ENCODE results near the gene C1orf216. TPM values are rescaled to one million over a fixed set of nuclear protein-coding genes. Genes with fewer than 3 reads are reported as not detected.

C1orf216 gene
- total and polyA plus RNA-seq, 2 of the 8 experiments (the other 6 are each of a cell fraction or from before 2014, with no cell fraction given) = 7.5 to 10.8 TPM

- no peak overlapping the region for H2BK120ac ChIP-seq (replicated peaks; ENCODE audit: low read depth, low read length)
- no peak for FAIRE-seq
- H3K27ac ChIP-seq (ENCODE audit: low read depth, low read length) = no peak overlapping the region
- DNase-seq (ENCODE audit: low read depth in 1 of 2, low spot score in 2 of 2) = peak in 1 of 2 experiments; percentile 6
- no peaks in the 10 kb centered on the region for H3K79me2 ChIP-seq (ENCODE audit: control insufficient read depth in 1 of 2, insufficient read depth in 2 of 2, low read length in 2 of 2)
- no peak overlapping the region for H2AFZ ChIP-seq (ENCODE audit: low read length)
- H3K56ac ChIP-seq (replicated peaks; ENCODE audit: insufficient read length, low read depth, low read length) = no peak overlapping the region
- no peaks in the 10 kb centered on the region for H4K20me1 ChIP-seq (replicated peaks in 1 of 2; ENCODE audit: control insufficient read depth in 1 of 2, insufficient read depth in 2 of 2, low read length in 2 of 2)
- H2AK5ac ChIP-seq (ENCODE audit: low read depth, low read length) = no peak overlapping the region
- TF ChIP-seq KDM1A (IDR thresholded peaks at IDR 0.05; ENCODE audit: borderline replicate concordance, low read length) = no peak
- TF ChIP-seq POU5F1 (IDR thresholded peaks at IDR 0.05; ENCODE audit: low read depth, low read length) = no peak
- TF ChIP-seq CTBP2 (IDR thresholded peaks at IDR 0.05; ENCODE audit: borderline replicate concordance, insufficient read depth, insufficient read length, low read length) = no peak
- no peak for TF ChIP-seq SUZ12 (IDR thresholded peaks at IDR 0.05; ENCODE audit: low read length)
- TF ChIP-seq RXRA (IDR thresholded peaks at IDR 0.05; ENCODE audit: insufficient read depth, low read depth, low read length) = no peak
- no peak for TF ChIP-seq CHD2 (IDR thresholded peaks at IDR 0.05; ENCODE audit: low read length)
- no peak for TF ChIP-seq RBBP5 (IDR thresholded peaks at IDR 0.05; ENCODE audit: borderline replicate concordance, low read depth, low read length)
- no peaks in the 10 kb centered on the region for H3K4me1 ChIP-seq (replicated peaks in 1 of 4; ENCODE audit: control insufficient read depth in 3 of 4, insufficient read depth in 4 of 4, low read length in 3 of 4)
- H3K4ac ChIP-seq (replicated peaks; ENCODE audit: insufficient read length, low read depth, low read length) = no peak overlapping the region
- H3K27me3 ChIP-seq (replicated peaks in 1 of 4; ENCODE audit: control insufficient read depth in 3 of 4, extremely low read depth in 1 of 4, insufficient read depth in 3 of 4, low read length in 3 of 4) = no peaks in the 10 kb centered on the region
- H2BK5ac ChIP-seq (ENCODE audit: low read depth, low read length) = no peak overlapping the region
- H3K36me3 ChIP-seq (ENCODE audit: control insufficient read depth in 2 of 4, insufficient read depth in 4 of 4, low read length in 3 of 4) = peaks cover 19 to 76% (median 50%) of the 10 kb centered on the region in 4 experiments
- no peak overlapping the region for H3K14ac ChIP-seq (ENCODE audit: insufficient read length)
- no peaks in the 10 kb centered on the region for H3K9me3 ChIP-seq (ENCODE audit: insufficient read depth in 2 of 2, low read depth in 1 of 2, low read length in 1 of 2)
- H2BK20ac ChIP-seq (ENCODE audit: low read length) = no peak overlapping the region
- H3K79me1 ChIP-seq (ENCODE audit: low read depth, low read length) = no peaks in the 10 kb centered on the region
- H3K9ac ChIP-seq (replicated peaks in 1 of 4; ENCODE audit: extremely low read depth in 1 of 4, low read depth in 3 of 4, low read length in 3 of 4) = no peak overlapping the region
- no peak overlapping the region for H4K5ac ChIP-seq (ENCODE audit: insufficient read length, low read depth, low read length)
- no peak overlapping the region for H3K4me3 ChIP-seq (ENCODE audit: extremely low read depth in 1 of 4, insufficient read depth in 2 of 4, low read depth in 3 of 4, low read length in 4 of 4)
- ChIA-PET POLR2A (ENCODE audit: partially characterized antibody) (interaction anchor here (0.6 kb wide), 1 partner anchor 32 kb away, joined by 4 read pairs; no protein-coding TSS in a partner anchor), CTCF (ENCODE audit: partially characterized antibody) (interaction anchor here (0.7 to 8.1 kb wide), 7 partner anchors 17 to 176 kb away, joined by 3 to 60 read pairs (median 3); no protein-coding TSS in a partner anchor)
- H3K18ac ChIP-seq (ENCODE audit: extremely low read depth, low read length) = no peak overlapping the region
- H3K4me2 ChIP-seq (ENCODE audit: insufficient read depth in 1 of 2, low read depth in 2 of 2, low read length in 2 of 2) = no peak overlapping the region
- no peak overlapping the region for H2BK15ac ChIP-seq (ENCODE audit: low read length)
- no peak overlapping the region for H3K23ac ChIP-seq (ENCODE audit: insufficient read length)
- H4K91ac ChIP-seq (replicated peaks; ENCODE audit: insufficient read length, low read length) = no peak overlapping the region
- no peak overlapping the region for H4K8ac ChIP-seq (ENCODE audit: extremely low read depth, insufficient read depth, low read length)
- 89% methylated on average over 1 of the region's 1 CpG; no CpG with 5 or more reads in 1 of the 2 experiments for WGBS, 2 experiments (ENCODE audit: extremely low coverage in 1 of 2, insufficient coverage in 1 of 2, insufficient read length in 1 of 2, insufficient replicate concordance in 2 of 2, low coverage in 1 of 2, low lambda C conversion rate in 2 of 2, missing lambda C conversion rate in 1 of 2)
- no peaks in the 10 kb centered on the region for H3K23me2 ChIP-seq (ENCODE audit: low read depth, low read length)
- H2BK12ac ChIP-seq (ENCODE audit: low read depth, low read length) = no peak overlapping the region
Measured at GRCh38 chr1:35745124-35745730, 26.5 kb upstream of the C1orf216 start.
